IPS-NIHi11 (cell line): ENCODE measurements around the gene MYPOP.
"Not testable (repeated sequence)": the region's sequence is repeated elsewhere in the genome, so short reads cannot be mapped to it uniquely, and the experiment has no call there.

ENCODE experiments used
- DNase-seq: peaks from one replicate; pipeline ENCODE4 v3.0.0; 2012; ENCODE audit warnings: mixed read lengths, low spot score

MYPOP gene

DNA sequence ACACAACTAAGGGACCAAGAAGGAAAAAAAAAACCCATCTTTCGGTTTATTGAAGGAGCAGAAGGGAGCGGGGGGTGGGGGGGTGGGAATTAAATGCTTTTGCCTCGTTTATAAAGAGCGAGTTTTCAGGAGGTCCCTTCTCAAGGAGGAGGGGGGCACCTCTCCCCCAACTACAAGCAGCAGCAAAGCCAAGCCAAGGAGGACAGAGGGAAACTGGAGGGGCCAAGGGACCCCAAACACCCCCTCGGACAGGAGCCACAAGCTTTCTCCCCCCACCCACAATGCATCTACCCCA lies 18.9 kb downstream of the MYPOP start:
- DNase-seq, result no peak

DNA sequence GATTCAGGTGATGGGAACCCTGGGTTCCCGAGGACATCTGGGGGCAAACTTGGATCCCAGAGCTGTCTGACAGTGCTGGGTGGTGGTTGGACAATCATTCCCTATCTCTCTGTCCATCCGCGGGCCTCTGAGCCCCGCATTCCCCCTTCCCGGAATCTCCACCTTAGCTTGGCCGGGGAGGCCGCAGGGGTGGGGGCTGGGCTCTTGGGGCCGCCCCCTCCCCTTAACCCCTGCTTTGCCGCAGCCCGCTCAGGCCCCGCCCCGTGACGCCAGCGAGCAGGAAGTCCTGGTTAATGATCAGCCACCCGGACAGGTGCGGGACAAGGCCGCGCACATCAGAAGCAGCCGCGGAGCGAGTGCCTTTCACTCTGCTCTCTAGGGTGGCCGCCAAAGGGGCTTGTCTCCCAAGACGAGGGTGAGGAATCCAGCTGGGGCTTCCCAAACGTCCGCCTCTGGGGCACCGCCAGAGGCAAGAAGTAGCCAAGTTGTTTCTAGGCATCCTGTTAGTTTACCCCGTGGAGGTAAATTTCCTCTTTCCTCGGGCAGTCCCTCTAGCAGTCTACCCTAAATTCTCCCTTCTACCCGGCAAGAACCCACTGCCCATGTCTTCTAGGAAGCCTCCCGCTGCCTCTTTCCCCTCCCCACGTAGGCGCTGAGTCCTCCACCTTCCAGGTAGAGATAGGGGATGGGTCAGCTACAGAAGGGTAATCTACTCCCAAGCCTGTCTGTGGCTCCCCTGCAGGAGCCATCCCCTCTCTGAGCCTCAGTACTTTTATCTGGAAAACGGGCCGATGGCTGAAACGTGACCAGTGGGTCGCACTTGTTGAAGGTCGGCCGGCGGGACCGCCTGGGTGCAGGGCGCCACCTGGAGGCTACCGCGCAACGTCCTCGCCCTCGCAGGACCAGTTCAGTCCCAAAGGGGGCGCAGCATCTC lies 19.5 kb downstream of the MYPOP start:
- DNase-seq, result peak; percentile 82

DNA sequence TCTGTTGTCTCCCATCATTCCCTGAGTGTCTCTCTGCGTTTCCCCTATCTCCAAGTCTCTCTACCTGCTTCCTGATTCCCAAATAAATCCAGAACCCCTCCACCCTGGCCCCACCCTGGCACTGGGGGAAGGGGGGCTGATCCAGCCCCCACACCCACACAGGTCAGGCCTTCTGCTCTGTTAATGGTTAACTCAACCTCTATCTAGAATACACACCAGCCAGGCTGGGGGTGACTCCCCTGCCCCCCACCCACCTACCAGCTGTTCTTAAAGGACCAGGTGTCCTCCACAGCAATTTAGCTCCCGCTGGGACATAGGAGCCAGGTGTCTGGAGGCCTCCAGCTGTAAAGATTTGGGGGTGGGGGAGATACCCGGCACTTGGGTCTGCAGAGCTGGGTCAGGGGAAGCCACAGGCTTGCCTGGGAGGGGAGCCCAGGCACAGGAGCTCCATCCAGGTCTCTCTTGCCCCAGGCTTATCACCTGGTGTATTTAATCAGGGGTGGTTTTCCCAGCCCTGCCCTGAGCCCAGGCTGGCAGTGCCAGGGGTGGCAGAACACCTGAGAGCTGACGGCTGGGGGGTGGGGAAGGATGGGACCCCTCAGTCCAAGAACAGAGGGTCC lies 20.4 kb downstream of the MYPOP start:
- DNase-seq, result no peak

DNA sequence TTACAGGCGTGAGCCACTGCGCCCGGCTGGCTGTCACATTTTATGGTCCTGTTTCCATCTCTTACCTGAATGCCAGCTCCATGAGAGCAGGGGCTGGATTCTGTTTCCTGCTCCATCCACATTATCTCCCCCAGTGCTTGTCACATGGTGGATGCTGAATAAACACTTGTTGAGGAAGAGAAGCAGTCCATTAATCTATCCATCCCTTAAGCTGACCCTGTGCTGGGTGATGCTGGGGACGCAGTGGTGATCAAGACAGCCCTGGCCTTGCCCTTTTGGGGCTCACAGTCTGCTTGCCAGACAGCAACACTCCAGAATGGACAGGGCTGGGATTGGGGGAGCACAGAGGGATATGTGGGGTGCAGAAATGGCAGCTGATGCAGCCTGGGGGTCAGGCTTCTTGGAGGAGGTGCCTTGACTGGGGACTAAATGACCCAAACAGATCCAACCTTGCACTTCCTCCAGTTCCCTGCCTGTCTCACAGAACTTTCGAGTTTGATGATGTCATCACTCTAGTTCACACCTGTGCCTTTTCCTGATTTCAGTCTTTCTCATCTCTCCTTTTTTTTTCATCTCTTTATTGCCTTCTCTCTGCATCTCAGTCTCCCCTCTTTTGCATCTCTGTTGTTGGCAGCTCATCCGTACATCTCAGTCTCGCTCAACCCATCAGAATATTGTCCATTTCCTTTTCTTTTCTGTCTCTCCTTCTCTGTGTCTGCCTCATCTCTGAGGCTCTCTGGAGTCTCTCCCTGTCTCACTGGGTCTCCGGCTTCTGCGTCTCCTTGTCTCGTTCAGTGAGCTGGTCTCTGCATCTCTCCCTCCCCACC lies 21.1 kb downstream of the MYPOP start:
- DNase-seq, result no peak

DNA sequence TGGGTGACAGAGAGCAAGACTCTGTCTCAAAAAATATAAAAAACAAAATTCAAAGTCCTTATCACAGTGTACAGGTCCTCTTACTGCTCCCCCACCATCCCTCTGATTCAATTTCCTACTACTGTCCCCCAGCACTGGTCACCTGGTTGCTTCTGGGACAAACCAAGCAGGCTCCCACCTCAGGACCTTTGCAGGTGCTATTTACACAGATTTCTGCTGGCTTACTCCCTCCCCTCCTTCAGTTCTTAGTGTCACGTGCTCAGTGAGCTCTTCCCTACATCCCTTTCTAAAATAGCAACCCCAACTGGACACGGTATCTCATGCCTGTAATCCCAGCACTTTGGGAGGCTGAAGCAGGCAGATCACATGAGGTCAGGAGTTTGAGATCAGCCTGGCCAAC lies 22.4 kb downstream of the MYPOP start:
- DNase-seq, result no peak

DNA sequence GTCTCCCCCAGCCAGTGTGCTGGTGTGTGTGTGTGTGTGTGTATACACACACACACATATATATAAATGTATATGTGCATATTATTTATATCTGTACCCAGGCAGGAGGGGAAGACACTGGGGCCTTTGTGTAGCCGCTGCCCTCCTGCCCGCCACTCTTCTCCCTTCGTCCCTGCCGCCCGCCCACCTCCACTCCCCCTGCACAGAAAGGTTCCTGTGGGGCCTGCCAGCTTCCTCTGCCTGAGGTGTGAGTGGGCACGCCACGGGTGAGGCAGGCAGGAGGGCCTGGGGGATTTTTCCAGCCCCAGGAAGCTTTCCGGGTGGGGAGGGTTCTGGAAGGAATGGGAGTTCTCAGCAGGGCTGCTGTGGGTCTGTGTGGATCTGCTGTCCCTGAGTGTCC lies 23.4 kb downstream of the MYPOP start:
- no peak for DNase-seq

DNA sequence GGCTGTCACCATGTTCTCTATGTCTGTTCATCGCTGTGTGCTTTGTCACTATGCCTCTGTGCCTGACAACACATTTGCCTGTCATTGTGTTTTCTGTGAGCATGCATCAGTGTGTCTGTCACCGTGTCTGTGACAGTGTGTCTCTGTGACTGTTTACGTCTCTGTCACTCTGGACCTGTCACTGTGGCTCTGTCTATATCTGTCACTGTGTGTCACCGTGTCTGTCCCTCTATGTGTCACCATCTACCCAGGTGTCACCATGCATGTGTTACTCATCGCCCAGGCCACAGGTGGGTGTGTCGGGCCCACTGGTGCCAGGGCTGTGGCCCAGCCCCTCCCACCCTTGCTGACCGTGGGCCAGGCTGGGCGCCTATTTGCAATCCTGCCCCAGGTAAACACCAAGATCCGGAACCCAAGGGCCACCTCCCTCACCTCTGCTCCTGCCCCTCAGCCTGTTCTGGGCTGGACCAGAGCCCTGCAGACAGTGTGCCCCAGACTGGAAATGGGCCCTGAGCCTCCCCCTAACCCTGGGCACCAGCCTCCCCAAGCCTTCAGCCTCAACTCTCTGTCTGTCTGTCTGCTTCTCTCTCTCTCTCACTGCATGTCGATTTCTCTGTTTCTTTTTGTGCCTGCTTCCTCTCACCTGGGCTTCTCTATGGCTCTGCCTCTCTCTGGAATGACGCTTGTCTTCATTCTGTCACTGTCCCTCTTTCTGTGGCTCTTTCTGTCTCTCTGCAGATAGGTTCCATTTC lies 24.2 kb downstream of the MYPOP start:
- DNase-seq, result no peak

DNA sequence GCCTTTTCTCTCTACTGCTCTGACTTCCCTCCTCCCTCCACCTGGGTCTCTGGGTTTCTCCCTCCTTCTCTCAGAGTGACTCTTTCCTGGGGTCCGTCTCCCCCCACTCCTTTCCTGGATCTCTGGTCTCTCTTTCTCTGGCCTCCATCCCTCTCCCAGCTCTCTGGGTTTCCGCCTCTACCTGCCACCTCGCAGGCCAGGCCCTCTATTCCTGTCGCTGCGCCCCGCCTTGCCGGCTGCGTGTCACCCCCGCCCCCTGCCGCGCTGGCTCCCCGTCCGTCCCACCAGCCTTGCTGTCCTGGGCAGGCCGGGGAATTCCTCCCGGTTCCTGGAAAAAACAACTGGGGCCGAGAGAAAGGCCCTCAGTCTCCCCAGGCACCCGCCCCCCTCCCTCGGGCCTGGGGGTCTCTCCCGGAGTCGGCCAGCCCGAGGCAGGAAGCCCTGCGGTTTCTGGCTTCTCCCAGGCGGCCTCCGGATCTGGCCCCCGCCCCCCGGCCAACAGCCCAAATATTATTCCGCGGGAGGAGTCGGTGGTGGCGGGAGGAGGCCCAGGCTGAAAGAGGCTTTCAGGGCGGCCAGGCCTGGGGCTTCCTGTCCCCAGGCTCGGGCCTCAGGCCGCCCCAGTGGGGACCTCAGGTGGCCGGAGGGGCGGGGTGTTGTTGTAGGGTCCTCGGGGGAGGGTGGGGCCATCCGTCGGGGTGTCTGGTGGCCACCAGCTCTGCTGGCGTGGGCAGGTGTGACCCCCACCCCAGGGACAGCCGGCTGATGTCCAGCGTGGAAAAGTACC lies 25.8 kb downstream of the MYPOP start:
- peak; percentile 63 for DNase-seq

DNA sequence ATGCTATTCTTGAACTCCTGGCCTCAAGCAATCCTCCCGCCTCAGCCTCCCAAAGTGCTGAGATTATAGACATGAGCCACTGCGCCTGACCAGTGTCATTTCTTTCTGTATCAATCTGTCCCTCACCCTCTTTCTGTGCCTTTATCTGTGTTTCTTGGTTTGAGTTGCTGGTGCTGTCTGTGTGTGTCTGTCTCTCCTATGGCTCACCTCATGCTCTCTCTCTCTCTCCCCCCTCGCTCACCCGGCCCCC lies 26.3 kb downstream of the MYPOP start:
- no peak for DNase-seq

DNA sequence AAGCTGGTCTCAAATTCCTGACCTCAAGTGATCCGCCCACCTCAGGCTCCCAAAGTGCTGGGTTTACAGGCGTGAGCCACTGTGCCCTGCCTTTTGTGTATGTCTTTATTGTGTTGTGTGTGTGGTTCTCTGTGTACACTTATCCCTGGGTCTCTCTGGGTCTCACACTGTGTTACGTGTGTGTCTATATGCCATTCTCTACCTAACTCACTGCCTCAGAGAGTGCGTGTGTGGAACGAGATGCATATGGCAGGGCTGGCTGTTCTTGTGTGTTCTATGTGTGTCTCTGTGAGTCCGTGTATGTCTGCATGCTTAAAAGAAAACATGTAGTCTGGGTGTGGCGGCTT lies 27.8 kb downstream of the MYPOP start:
- DNase-seq, result no peak

DNA sequence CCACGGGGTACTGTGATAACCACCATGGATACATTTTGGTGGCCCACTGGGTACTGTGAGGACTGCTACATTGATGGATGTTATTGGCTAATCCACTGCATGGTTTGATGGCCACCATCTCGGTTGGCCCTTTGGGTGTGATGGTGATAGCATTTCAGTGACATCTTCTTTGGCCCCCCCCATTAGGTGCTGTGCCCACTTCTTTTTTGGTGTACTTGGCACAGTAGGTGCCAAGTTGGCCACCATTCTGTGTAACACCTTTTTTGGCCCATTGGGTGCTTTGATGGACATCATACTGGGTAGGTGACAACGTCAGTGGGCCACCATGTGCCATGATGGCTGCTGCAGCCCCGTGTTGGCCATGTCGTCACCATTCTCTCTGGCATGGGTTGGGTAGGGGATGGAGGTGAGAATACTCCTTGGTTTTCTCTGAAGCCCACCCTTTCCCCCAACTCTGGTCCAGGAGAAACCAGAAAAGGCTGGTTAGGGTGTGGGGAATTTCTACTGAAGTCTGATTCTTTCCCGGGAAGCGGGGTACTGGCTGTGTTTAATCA lies 29.1 kb downstream of the MYPOP start:
- no peak for DNase-seq

DNA sequence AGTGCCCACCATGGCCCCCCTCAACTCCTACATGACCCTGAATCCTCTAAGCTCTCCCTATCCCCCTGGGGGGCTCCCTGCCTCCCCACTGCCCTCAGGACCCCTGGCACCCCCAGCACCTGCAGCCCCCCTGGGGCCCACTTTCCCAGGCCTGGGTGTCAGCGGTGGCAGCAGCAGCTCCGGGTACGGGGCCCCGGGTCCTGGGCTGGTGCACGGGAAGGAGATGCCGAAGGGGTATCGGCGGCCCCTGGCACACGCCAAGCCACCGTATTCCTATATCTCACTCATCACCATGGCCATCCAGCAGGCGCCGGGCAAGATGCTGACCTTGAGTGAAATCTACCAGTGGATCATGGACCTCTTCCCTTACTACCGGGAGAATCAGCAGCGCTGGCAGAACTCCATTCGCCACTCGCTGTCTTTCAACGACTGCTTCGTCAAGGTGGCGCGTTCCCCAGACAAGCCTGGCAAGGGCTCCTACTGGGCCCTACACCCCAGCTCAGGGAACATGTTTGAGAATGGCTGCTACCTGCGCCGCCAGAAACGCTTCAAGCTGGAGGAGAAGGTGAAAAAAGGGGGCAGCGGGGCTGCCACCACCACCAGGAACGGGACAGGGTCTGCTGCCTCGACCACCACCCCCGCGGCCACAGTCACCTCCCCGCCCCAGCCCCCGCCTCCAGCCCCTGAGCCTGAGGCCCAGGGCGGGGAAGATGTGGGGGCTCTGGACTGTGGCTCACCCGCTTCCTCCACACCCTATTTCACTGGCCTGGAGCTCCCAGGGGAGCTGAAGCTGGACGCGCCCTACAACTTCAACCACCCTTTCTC lies 30.1 kb downstream of the MYPOP start:
- no peak for DNase-seq

DNA sequence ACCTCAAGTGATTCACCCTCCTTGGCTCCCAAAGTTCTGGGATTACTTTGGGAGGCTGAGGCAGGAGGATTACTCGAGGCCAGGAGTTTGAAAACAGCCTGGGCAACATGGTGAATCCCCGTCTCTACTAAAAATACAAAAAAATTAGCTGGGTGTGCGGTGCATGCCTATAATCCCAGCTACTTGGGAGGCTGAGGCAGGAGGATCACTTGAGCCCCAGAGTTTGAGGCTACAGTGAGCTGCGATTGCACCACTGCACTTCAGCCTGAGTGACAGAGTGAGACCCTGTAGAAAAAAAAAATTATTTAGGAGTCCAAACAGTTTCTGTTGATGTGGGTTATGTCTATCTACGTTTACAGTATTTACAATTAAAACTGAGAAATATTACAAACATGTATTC lies 31.6 kb downstream of the MYPOP start:
- no peak for DNase-seq

DNA sequence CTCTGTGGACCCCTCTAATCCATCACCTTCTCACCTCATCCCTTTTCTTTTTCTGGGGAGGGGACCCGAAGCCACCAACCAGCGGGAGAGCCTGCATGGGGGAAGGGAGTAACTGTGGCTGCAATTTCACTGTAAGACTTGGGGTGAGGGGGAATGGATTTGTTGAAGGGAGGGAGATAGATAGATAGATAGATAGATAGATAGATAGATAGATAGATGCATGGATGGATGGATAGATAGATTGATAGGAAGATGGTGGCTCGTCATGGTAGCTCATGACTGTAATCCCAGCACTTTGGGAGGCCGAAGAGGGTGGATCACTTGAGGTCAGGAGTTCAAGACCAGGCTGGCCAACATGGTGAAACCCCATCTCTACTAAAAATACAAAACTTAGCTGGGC lies 35.2 kb downstream of the MYPOP start:
- not testable (repeated sequence) for DNase-seq

DNA sequence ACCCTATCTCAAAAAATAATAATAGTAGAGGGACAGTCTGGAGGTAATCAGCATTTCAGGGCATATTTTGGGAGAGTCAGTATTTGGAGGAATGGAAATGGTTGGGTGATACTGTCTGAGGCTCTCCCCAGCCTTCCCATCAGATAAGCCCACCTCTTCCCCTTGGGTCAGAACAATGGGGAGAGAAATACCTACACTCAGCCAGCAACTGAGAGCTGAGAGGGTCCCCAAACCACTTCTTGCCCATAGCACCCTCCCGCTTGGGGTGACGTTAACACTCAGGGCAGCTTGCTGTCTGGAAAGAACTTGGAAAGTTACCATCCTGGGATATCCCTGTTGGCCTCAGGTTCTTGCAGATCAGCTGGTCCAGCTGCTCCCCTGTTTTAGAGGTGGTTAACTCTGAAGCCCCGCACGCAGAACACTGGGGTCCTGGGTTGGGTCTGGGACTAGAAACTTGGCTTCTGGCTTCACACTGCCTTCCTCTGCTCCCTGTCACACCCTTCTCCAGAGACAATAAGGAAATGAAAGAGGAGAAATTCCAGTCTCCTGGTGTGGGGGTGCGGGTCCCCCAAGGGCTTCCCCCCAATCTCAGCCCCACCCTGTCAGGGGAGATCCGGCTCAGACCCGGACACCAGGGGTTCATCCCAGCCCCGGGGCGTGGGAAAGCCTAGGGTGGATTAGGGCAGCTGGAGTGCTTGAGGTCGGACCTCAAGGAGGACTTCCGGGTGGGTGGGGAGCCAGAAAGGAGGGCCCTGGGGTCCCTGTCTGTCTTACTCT lies 35.8 kb downstream of the MYPOP start:
- no peak for DNase-seq

DNA sequence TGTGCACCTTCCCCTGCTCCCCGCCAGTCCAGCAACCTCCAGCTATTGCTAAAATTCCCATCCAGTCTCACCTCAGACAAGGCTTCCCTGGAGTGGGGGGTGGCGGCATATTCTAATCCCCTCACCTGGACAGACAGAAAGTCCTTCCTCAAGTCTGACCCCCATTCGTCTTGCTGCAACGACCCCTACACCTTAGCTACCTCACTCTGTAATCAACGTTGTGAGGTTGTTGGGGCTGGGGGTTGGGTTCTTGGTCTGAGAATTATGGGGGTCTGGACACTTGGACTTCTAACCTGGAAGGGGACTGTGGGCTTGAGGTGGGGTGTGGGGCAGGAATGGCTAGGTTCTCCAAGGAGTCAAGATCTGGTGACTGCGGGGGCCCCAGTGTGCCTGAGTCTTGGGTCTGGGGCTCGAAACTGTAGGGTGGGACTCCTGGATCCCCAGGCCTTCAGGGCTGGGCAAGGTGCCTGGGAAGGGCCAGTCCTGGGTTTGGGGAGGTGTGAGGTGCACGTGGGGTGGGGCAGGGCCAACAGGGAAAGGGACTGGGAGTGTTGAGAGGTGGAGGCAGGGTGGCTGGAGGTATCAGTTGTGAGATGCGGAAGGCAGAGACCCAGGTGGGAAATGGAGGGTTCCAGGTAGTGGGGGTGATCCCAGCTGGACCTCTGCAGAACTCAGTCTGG lies 37.0 kb downstream of the MYPOP start:
- no peak for DNase-seq

DNA sequence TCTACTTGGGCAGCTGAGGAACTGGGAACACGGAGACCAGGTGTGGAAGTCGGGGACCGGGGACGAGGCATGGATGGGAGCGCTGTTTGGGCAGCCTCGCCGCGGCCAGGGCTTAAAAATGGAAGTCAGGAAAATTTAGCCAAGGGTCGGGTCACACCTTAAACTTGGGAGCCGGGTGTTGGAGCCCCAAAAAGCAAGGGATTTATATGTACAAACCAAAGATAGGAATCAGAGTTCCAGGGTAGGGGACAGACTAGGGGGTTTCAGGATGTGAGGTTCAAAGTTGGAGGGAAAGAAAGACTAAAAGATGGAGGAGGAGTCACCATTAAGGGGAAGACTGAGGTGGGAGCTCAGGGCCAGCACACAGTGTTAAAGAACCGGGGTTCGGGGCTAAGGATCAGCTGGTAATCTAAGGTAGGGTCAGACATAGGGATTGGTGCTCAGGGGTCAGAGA lies 37.8 kb downstream of the MYPOP start:
- no peak for DNase-seq

DNA sequence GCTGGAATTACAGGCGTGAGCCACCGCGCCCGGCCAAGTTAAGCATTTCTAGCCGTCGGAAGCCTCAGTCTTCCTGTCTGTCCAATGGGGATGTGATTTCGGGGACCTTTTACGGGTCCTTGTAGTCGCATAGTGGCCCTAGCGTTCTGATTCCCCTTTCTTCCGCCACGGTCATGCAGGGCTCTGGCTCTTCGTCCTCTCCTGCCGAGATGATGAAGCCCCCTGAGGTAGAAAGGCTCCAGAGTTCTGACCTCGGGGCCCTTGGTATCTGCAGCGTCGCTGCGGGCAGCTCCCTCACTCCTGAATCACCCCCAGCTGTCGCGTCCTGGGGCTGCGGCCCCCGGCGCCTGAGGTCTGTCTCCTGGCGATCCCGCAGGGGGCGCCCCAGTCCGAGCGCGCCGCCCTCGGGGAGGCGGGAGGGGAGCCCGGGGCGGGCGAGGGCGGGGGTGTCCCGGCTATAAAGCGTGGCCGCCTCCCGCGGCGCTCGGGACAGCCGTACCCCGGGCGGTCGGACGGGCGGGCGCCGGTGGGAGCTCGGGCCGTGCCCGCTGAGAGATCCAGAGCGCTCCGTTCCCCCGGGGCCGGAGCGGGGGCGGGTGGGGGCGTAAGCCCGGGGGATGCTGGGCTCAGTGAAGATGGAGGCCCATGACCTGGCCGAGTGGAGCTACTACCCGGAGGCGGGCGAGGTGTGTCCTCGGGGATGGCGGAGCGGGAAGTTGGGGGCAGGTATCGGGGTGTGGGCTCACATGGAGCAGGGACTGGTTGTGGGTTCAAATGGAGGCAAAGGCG lies 38.4 kb downstream of the MYPOP start, which contains the start of gene FOXA3:
Gene FOXA3 (plus strand): TSS at position 487 of the 789 bp plus-strand sequence. CDS start 131 bp downstream, at position 618.
- peak; percentile 93 for DNase-seq
